Adrenal gland (tissue), 5 donors: ENCODE data around the gene KCNH5.

Experiments used
- POLR2A ChIP-seq, 2 donors: fragments of 450-650 bp; IDR thresholded peaks; one replicate each; pipeline ENCODE4 v1.6.1; 2017; ENCODE audit warnings: antibody characterized with exemption in 2 of 2, mild to moderate bottlenecking in 2 of 2, moderate library complexity in 1 of 2
- TF ChIP-seq, protein P1 (sequence below), 6 experiments: fragments of 450-650 bp in 4 of 6; fragments of 200-600 bp in 2 of 6; sonication (generic) in 1 of 6; IDR thresholded peaks; 1 replicate in 5 of 6; 2 replicates in 1 of 6; pipeline versions ENCODE4 v1.5.1 to v1.8.0; 2016 to 2021; ENCODE audit warnings: antibody characterized with exemption in 6 of 6, mild to moderate bottlenecking in 2 of 6, moderate library complexity in 1 of 6
- donor health status: DM: no; HTN: no; CAD: no.

DNA sequence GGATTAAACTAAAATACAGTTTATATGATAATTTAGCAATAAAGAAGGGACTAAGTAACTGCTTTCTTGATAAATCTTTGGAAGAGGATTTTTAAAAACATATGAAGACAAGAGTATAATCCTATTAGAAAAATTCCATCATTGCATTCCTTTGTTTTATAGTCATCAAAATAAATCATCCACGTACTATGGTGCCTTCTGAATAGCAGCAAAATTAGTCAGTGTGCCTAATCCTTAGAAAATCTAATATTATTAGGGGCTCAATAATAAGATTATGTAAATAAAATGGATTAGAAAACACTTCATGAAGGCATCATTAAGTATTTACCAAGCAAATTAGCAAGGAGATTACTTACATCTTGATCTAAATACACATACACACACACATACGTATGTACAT is 102.1 kb downstream of the KCNH5 start:
- TF ChIP-seq, protein P1, sequence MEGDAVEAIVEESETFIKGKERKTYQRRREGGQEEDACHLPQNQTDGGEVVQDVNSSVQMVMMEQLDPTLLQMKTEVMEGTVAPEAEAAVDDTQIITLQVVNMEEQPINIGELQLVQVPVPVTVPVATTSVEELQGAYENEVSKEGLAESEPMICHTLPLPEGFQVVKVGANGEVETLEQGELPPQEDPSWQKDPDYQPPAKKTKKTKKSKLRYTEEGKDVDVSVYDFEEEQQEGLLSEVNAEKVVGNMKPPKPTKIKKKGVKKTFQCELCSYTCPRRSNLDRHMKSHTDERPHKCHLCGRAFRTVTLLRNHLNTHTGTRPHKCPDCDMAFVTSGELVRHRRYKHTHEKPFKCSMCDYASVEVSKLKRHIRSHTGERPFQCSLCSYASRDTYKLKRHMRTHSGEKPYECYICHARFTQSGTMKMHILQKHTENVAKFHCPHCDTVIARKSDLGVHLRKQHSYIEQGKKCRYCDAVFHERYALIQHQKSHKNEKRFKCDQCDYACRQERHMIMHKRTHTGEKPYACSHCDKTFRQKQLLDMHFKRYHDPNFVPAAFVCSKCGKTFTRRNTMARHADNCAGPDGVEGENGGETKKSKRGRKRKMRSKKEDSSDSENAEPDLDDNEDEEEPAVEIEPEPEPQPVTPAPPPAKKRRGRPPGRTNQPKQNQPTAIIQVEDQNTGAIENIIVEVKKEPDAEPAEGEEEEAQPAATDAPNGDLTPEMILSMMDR (IDR thresholded peaks at IDR 0.05): no peak
- no peak for TF ChIP-seq POLR2A (IDR thresholded peaks at IDR 0.05)
